NAMALWA (cell line): ENCODE results near the gene CLDND2.
"Not testable (repeated sequence)": the region's sequence is repeated elsewhere in the genome, so short reads cannot be mapped to it uniquely, and the experiment has no call there.

ENCODE experiments used
- DNase-seq: peaks from one replicate; pipeline ENCODE4 v3.0.0-alpha.2; 2015; ENCODE audit warnings: low spot score

Gene CLDND2

GRCh38 chr19:51368366-51369282, at the start of gene CLDND2:
Gene CLDND2, minus strand, starts transcription at chr19:51369003. Its CDS starts 426 bp downstream, at chr19:51368577.
- DNase-seq, result no peak

- DNase-seq, result no peak
These were observed 49.0 kb upstream of the CLDND2 start for GRCh38 chr19:51417810-51418157.

GRCh38 chr19:51417107-51417809, 48.5 kb upstream of the CLDND2 start, which contains the start of gene SIGLEC10:
Gene SIGLEC10, minus strand, starts transcription at chr19:51417642. Its CDS starts 61 bp downstream, at chr19:51417581.
- peak; percentile 86 for DNase-seq

- not testable (repeated sequence) for DNase-seq
These were observed 47.6 kb upstream of the CLDND2 start for GRCh38 chr19:51416422-51416821.

GRCh38 chr19:51415187-51415586, 46.4 kb upstream of the CLDND2 start:
- DNase-seq, result no peak

- DNase-seq, result no peak
These were observed 42.3 kb upstream of the CLDND2 start for GRCh38 chr19:51410950-51411748.

GRCh38 chr19:51407511-51408131, 38.8 kb upstream of the CLDND2 start:
- peak; percentile 76 for DNase-seq

- no peak for DNase-seq
These were observed 33.3 kb upstream of the CLDND2 start for GRCh38 chr19:51402117-51402516.

GRCh38 chr19:51399936-51400335, 31.1 kb upstream of the CLDND2 start:
- not testable (repeated sequence) for DNase-seq

- DNase-seq, result no peak
These were observed 30.4 kb upstream of the CLDND2 start for GRCh38 chr19:51399231-51399630.

GRCh38 chr19:51398096-51398704, 29.4 kb upstream of the CLDND2 start:
- DNase-seq, result peak; percentile 72

GRCh38 chr19:51397453-51397852, 28.6 kb upstream of the CLDND2 start:
- DNase-seq, result not testable (repeated sequence)

- no peak for DNase-seq
These were observed 27.4 kb upstream of the CLDND2 start for GRCh38 chr19:51396175-51396574.

- DNase-seq, result peak; percentile 99
These were observed 25.4 kb upstream of the CLDND2 start for GRCh38 chr19:51394050-51394836.

- DNase-seq, result no peak
These were observed 23.9 kb upstream of the CLDND2 start for GRCh38 chr19:51392701-51393100.

GRCh38 chr19:51391073-51391611, 22.3 kb upstream of the CLDND2 start:
- no peak for DNase-seq

- DNase-seq, result no peak
These were observed 20.3 kb upstream of the CLDND2 start for GRCh38 chr19:51389143-51389542.

GRCh38 chr19:51387924-51388389, 19.2 kb upstream of the CLDND2 start, which contains the start of gene LIM2:
Gene LIM2, minus strand, starts transcription at chr19:51387974. Its CDS starts 531 bp downstream, at chr19:51387443.
- no peak for DNase-seq

GRCh38 chr19:51386882-51387520, 18.2 kb upstream of the CLDND2 start:
- no peak for DNase-seq
